Stimulated activated CD4-positive, alpha-beta T cell treated with anti-CD3 and anti-CD28 coated beads, Interleukin-15, amount 100 ng/mL, for 1 hour (primary cell): ENCODE measurements around the gene TTC28.

ENCODE experiments used
- DNase-seq, 2 donors: peaks; one replicate each; pipeline ENCODE4 v3.0.0-alpha.2; 2020; ENCODE audit warnings: low read depth in 1 of 2, low spot score in 1 of 2

Gene TTC28

GRCh38 chr22:27978317-27978716, 701.3 kb downstream of the TTC28 start:
- DNase-seq = no peak

GRCh38 chr22:27976586-27976985, 703.1 kb downstream of the TTC28 start:
- DNase-seq = no peak

- DNase-seq = no peak
Measured at GRCh38 chr22:27975381-27976013, 704.1 kb downstream of the TTC28 start.

GRCh38 chr22:27973846-27974245, 705.8 kb downstream of the TTC28 start:
- no peak for DNase-seq

DNA sequence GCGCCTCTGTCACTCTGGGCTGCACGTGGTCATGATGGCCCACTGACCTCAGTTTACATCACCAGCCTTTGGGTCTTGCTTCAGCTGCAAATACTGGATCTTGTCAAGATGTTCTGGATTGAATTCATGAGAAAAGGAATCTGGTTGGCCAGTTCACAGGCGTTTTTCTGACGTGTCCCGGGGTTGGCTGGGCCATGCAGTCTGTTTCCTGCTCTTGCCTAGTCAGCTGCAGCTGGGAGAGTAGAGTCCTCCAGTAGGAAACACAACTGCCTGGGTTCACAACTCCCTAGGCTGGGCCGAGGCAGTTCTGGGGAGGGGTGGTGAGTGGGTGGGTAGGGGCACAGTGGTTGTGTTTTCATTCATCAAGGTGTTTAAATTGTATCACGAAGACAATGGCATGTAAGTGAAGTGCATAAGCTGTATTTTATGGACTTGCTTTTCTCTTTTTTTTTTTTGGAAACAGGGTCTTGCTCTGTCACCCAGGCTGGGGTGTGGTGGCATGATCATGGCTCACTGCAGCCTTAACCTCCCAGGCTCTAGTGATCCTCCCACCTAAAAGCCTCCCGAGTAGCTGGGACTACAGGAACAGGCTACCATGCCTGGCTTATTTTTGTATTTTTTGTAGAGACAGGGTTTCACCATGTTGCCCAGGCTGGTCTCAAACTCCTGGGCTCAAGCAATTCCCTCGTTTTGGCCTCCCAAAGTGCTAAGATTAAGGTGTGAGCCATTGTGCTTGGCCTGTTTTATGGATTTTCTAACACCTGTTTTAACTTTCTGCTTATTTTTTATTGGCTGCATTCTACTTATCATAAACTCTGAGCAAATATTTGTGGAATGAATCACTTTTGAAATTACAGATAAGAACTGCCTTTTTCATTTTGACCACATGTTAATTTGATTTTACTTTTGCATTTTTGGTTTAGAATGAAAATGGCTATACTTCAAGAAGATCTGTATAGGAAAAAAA, 706.6 kb downstream of the TTC28 start:
- DNase-seq = no peak

GRCh38 chr22:27971926-27972325, 707.7 kb downstream of the TTC28 start:
- DNase-seq = no peak

DNA sequence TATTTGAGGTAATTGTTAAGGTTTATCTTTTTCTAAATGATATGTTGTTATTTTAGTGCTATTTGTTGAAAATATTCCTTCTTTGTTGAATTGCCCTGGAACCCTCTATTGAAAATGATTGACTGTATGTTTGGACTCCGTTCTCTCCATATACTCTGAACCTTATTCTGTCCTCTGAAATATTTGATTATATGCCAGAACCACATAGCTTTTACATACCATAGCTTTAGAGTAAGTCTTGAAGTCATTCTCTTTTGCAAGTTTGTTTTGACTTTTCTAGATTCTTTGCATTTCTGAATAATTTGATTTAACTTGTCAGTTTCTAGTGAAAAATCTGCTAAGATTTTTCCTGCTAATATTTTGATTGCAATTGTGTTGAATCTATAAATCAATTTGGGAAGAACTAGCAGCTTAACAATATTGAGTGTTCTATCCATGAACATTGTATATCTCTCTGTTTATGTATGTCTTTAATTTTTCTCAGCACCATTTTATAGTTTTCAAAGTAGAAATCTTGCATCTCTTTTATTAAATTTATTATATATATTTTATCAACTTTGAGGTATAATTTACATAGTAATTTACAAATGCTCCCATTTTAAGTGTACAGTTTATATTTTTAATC, 708.9 kb downstream of the TTC28 start:
- DNase-seq = no peak

GRCh38 chr22:27966168-27967064, 713.2 kb downstream of the TTC28 start:
- no peak for DNase-seq

- DNase-seq = no peak
Measured at GRCh38 chr22:27962268-27963044, 717.2 kb downstream of the TTC28 start.

GRCh38 chr22:27961680-27962079, 718.0 kb downstream of the TTC28 start:
- no peak for DNase-seq

GRCh38 chr22:27961182-27961581, 718.5 kb downstream of the TTC28 start:
- no peak for DNase-seq

DNA sequence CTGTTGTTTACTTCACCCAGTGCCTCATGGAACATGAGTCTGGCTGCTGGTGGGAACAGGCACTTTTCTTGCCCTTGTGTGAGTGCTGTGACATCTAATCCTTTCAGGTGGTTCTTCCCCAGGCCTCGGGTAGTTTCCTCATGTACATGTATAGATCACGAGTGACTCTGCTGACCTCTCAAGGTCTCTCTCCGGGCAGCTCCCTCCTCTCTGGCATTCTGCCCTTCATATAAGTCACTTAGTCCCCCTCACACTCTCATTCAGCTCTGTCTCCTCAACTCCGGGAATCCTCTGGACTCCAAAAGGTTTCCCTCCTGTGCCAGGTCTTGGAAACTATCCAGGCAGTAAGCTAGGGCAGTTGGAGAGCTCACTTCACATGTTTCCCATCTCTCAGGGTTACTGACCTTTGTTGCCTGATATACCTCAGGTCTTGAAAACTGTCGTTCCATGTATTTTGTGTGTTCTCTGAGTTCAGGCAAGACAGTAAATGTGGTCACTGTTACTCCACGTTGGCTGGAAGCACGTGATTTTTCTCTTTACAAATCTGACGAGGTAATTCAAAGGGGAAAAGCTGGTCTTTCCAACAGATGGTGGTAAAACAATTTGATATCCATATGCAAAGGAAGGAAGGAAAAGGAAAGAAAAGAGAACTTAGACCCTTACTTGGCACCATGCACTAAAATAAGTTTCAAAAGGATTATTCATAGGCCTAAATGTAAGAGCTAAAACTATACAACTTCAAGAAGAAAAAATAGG, 720.1 kb downstream of the TTC28 start:
- DNase-seq = no peak

- DNase-seq = no peak
Measured at GRCh38 chr22:27952779-27953178, 726.9 kb downstream of the TTC28 start.

- DNase-seq = no peak
Measured at GRCh38 chr22:27952091-27952490, 727.5 kb downstream of the TTC28 start.

DNA sequence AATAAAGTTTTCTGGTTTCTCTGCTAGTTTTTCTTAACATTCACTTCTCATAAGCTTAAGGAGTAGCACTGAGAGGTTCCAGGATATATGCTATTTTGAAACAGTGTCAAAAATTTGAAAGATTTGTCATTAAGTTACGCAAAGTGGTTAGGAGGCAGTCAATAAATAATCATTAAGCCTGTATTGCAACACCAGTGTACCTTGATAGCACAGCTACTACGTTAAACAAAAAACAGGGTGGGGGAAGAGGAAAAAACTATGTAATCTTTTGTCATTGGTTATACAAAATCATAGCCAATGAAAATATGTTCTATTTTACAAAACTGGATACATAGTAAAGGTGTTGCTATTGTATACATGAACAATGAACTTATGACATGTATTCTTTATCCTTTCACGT, 730.2 kb downstream of the TTC28 start:
- no peak for DNase-seq

DNA sequence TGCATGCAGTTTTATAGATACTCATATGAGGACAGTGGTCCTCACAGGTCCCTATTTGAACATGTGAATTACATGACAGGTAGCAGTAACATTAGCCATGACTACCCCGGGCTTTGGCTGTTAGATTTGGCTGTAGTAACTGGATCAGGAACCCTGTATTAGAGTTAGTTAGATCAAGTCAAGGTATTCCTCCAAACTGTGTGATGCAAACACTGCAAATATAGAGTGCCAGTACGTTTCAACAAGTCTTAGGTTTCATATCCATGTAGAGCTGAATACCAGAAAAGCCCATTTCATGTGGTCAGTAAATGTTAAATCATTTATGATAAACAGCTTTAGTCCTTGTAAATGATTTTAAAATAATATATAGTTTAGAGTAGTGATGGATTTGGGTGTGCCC, 731.1 kb downstream of the TTC28 start:
- no peak for DNase-seq

- DNase-seq = no peak
Measured at GRCh38 chr22:27947448-27947847, 732.2 kb downstream of the TTC28 start.

DNA sequence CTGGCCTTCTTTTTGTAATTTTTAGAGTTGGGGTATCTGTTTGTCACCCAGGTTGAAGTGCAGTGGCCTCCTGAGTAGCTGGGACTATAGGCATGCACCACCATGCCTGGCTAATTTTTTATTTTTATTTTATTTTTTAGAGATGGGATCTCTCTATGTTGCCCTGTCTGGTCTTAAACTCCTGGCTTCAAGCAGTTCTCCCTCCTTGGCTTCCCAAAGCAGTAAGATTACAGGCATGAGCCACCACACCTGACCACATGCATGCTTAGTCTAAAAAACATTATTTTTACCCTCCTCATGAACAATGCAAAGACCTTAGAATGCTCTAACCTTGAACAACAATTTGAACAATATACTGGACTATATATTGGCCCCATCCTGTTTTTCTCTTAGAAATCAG, 738.5 kb downstream of the TTC28 start:
- no peak for DNase-seq

- DNase-seq = no peak
Measured at GRCh38 chr22:27937453-27937852, 742.2 kb downstream of the TTC28 start.

DNA sequence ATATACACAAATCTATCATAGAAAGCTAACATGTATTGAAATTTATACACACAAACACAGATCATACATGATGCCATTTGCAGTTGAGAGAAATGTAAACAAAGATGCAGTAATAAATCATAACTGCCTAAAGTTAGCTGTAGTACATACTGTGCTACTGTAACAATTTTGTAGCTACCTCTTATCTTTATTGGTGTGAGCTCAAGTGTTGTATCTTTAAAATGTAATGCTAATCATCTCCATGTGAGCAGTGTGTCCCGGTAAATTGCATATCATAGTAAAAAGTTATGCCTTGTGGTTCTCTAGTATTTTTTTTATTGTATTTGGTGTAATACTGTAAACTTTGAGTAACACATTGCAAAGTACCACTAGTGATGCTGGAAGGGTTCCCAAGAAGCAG, 743.7 kb downstream of the TTC28 start:
- no peak for DNase-seq
